ENCODE results near the gene GAGE12J. TPM values are rescaled to one million over a fixed set of nuclear protein-coding genes. Genes with fewer than 3 reads are reported as not detected.

Gene GAGE12J
- total RNA-seq, result not detected in 2 replicates

DNA sequence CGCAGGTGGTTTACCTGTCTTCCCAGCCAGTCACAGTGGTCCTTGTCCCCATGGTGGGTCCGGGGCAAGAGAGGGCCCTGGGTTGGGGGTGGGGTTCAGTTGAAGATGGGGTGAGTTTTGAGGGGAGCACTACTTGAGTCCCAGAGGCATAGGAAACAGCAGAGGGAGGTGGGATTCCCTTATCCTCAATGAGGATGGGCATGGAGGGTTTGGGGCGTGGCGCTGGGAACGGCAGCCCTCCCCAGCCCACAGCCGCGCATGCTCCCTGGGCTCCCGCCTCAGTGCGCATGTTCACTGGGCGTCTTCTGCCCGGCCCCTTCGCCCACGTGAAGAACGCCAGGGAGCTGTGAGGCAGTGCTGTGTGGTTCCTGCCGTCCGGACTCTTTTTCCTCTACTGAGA is at the start of gene GAGE12J:
Gene GAGE12J, plus strand, starts transcription at position 301 of the 400 bp plus-strand sequence. CDS start 1,157 bp downstream, outside the sequence.

GRCh38 chrX:49303346-49303745 is 18.5 kb upstream of the GAGE12J start, which contains the start of gene GAGE10:
TSS of gene GAGE10 (plus strand) at chrX:49303646. CDS start at chrX:49304860, 1,214 bp downstream.

DNA sequence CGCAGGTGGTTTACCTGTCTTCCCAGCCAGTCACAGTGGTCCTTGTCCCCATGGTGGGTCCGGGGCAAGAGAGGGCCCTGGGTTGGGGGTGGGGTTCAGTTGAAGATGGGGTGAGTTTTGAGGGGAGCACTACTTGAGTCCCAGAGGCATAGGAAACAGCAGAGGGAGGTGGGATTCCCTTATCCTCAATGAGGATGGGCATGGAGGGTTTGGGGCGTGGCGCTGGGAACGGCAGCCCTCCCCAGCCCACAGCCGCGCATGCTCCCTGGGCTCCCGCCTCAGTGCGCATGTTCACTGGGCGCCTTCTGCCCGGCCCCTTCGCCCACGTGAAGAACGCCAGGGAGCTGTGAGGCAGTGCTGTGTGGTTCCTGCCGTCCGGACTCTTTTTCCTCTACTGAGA is 9.4 kb downstream of the GAGE12J start, which contains the start of gene GAGE13:
Gene GAGE13, plus strand, starts transcription at position 301 of the 400 bp plus-strand sequence. CDS start 1,156 bp downstream, outside the sequence.

Other genes with a start within 250 kb of the GAGE12J start
- gene PRAF2, start 248.0 kb upstream of the GAGE12J start, total RNA-seq, result 11.3 and 11.8 TPM in 2 replicates
- gene WDR45, start 242.2 kb upstream of the GAGE12J start, total RNA-seq, result 30.8 and 31.4 TPM in 2 replicates
- 30.2 and 30.4 TPM in 2 replicates for gene GPKOW, start 198.3 kb upstream of the GAGE12J start, total RNA-seq
- 1.9 TPM in 1 of 2 replicates, not detected in the other for gene MAGIX, start 159.3 kb upstream of the GAGE12J start, total RNA-seq
- gene PLP2, start 150.1 kb upstream of the GAGE12J start, total RNA-seq, result 123 and 125 TPM in 2 replicates
- 7.3 and 15.9 TPM in 2 replicates for gene PRICKLE3, start 135.7 kb upstream of the GAGE12J start, total RNA-seq
- 0.10 and 0.27 TPM in 2 replicates for gene SYP, start 121.8 kb upstream of the GAGE12J start, total RNA-seq
- not detected in 2 replicates for gene CACNA1F, start 88.7 kb upstream of the GAGE12J start, total RNA-seq
- 20.9 and 25.0 TPM in 2 replicates for gene CCDC22, start 86.6 kb upstream of the GAGE12J start, total RNA-seq
- gene FOXP3, start 57.3 kb upstream of the GAGE12J start, total RNA-seq, result 0.10 TPM in 1 of 2 replicates, not detected in the other
- gene PPP1R3F, start 52.2 kb upstream of the GAGE12J start, total RNA-seq, result 0.87 and 2.3 TPM in 2 replicates
- gene GAGE10, start 18.4 kb upstream of the GAGE12J start, total RNA-seq, result not detected in 2 replicates
- gene GAGE13, start 9.5 kb downstream of the GAGE12J start, total RNA-seq, result not detected in 2 replicates
- not detected in 2 replicates for gene GAGE12C, start 210.1 kb downstream of the GAGE12J start, total RNA-seq
- not detected in 2 replicates for gene GAGE12D, start 219.7 kb downstream of the GAGE12J start, total RNA-seq
- not detected in 2 replicates for gene GAGE12E, start 229.3 kb downstream of the GAGE12J start, total RNA-seq
- gene GAGE12F, start 238.8 kb downstream of the GAGE12J start, total RNA-seq, result not detected in 2 replicates
- gene GAGE12G, start 248.4 kb downstream of the GAGE12J start, total RNA-seq, result not detected in 2 replicates